ENCODE data around the gene HOXD3. TPM values are rescaled to one million over a fixed set of nuclear protein-coding genes. Genes with fewer than 3 reads are reported as not detected.

Gene HOXD3
- total RNA-seq, 4 donors from 2014 or later, result 10.5 to 11.7 (median 11.0) TPM

DNA sequence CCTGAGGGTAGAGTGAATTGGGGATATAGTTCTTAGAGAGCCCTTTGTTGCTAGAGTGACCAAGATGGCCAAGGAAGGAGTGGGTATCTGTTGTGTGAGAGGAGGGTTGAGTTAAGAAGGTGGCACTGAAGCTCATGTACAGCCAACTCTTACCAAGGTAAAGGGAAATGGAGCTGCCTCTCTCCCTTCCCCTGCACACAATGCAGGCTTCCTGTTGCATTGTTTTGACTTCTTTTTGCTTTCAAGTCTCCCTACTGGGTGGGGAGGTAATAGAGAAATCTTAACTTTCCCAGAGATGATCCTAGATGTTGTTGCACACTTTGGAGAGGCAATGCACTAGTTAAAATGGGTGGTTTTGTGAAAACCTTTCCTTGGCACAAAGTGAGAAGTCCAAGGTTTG, 55.2 kb downstream of the HOXD3 start:
- TF ChIP-seq EP300 (IDR thresholded peaks at IDR 0.05), result no peak
- TF ChIP-seq, protein P1, sequence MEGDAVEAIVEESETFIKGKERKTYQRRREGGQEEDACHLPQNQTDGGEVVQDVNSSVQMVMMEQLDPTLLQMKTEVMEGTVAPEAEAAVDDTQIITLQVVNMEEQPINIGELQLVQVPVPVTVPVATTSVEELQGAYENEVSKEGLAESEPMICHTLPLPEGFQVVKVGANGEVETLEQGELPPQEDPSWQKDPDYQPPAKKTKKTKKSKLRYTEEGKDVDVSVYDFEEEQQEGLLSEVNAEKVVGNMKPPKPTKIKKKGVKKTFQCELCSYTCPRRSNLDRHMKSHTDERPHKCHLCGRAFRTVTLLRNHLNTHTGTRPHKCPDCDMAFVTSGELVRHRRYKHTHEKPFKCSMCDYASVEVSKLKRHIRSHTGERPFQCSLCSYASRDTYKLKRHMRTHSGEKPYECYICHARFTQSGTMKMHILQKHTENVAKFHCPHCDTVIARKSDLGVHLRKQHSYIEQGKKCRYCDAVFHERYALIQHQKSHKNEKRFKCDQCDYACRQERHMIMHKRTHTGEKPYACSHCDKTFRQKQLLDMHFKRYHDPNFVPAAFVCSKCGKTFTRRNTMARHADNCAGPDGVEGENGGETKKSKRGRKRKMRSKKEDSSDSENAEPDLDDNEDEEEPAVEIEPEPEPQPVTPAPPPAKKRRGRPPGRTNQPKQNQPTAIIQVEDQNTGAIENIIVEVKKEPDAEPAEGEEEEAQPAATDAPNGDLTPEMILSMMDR (IDR thresholded peaks at IDR 0.05), result no peak
- TF ChIP-seq POLR2A (IDR thresholded peaks at IDR 0.05), result no peak
- Histone ChIP-seq H3K4me1 (no peaks in the 10 kb centered on the region), H3K36me3 (no peaks in the 10 kb centered on the region), H3K27me3 (peaks cover 0 to 10% of the 10 kb centered on the region in 2 donors), H3K4me3 (no peak overlapping the region), H3K9me3 (no peaks in the 10 kb centered on the region), H3K27ac (no peak overlapping the region)
- no peak for DNase-seq (ENCODE audit: low spot score in 2 of 2)

DNA sequence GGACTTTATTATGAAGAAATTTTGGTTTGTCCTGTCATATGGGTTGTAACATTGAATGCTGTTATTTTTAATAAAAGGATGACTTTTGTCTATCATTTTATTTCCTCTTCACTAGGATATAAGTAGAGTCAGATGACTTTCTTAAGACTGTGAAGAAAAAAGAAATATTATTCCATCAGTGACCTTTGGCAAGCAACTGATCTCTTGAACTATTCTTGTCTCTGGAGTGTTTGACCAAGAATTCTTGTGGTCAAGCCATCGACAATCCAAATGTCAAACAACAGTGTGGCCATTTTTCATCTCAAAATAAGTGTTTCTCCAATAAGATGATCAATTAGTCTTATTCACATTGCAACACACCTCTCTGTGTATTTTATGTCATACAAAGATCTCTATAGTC, 56.3 kb downstream of the HOXD3 start:
- no peaks in the 10 kb centered on the region for H3K36me3 ChIP-seq
- no peak overlapping the region for H3K4me3 ChIP-seq
- H3K9me3 ChIP-seq, result no peaks in the 10 kb centered on the region
- no peak for DNase-seq (ENCODE audit: low spot score in 2 of 2)
- no peak for TF ChIP-seq EP300 (IDR thresholded peaks at IDR 0.05)
- H3K27ac ChIP-seq, result no peak overlapping the region
- 11 to 12% methylated on average over 1 of the region's 1 CpG for WGBS, 2 donors
- no peaks in the 10 kb centered on the region for H3K4me1 ChIP-seq
- peaks cover 0 to 10% of the 10 kb centered on the region in 2 donors for H3K27me3 ChIP-seq

Small RNA genes lying within 50 kb of the gene (small RNA-seq; reads per million reads assigned to genes)
- gene MIR10B, result 178,554 reads per million, percentile 100 among the genes with 10 or more reads in this experiment

Other genes with a start within 250 kb of the HOXD3 start
- gene LNPK, start 155.0 kb upstream of the HOXD3 start, total RNA-seq, result 10 to 100 TPM; 17.4 to 27.3 (median 24.1) TPM
- gene EVX2, start 73.3 kb upstream of the HOXD3 start, total RNA-seq, result not detected
- under 1 TPM in 1 of 4 donors, not detected in 3; 0.21 TPM for gene HOXD13, start 64.6 kb upstream of the HOXD3 start, total RNA-seq
- gene HOXD12, start 57.5 kb upstream of the HOXD3 start, total RNA-seq, result not detected
- 1 to 10 TPM in 2 of 4 donors, under 1 TPM in 1, not detected in 1; 0.21 to 1.8 (median 1.2) TPM for gene HOXD11, start 50.0 kb upstream of the HOXD3 start, total RNA-seq
- 1 to 10 TPM in 2 of 4 donors, under 1 TPM in 2; 0.39 to 2.1 (median 1.1) TPM for gene HOXD10, start 40.5 kb upstream of the HOXD3 start, total RNA-seq
- gene HOXD9, start 34.6 kb upstream of the HOXD3 start, total RNA-seq, result 1 to 10 TPM; 1.9 to 9.4 (median 5.9) TPM
- gene HOXD8, start 27.6 kb upstream of the HOXD3 start, total RNA-seq, result 10 to 100 TPM; 12.6 to 19.5 (median 16.7) TPM
- 10 to 100 TPM in 3 of 4 donors, 1 to 10 TPM in 1; 3.8 to 17.1 (median 16.6) TPM for gene HOXD4, start 5.8 kb upstream of the HOXD3 start, total RNA-seq
- gene HOXD1, start 31.4 kb downstream of the HOXD3 start, total RNA-seq, result 1 to 10 TPM in 1 of 4 donors, under 1 TPM in 2, not detected in 1; 0.44 to 1.8 (median 0.63) TPM
- 10 to 100 TPM; 18.8 to 22.4 (median 21.9) TPM for gene MTX2, start 112.1 kb downstream of the HOXD3 start, total RNA-seq